PC-3 (cell line): Measurements from ENCODE around the gene RGL4.

ENCODE experiments used
- CTCF ChIP-seq: fragments of 300-600 bp; sonication (generic); conservative IDR thresholded peaks from 2 replicates; pipeline ENCODE4 v1.5.1; 2017; ENCODE audit warnings: antibody characterized with exemption, low read depth, mild to moderate bottlenecking, low read length
- EZH2 ChIP-seq: fragments of 300-600 bp; sonication (generic); IDR thresholded peaks from one replicate; pipeline ENCODE4 v1.6.1; 2017; ENCODE audit warnings: antibody characterized with exemption, mild to moderate bottlenecking, low read length; ENCODE audit not compliant: unreplicated experiment
- EZH2phosphoT487 ChIP-seq: fragments of 300-600 bp; sonication (generic); IDR thresholded peaks from 2 replicates; pipeline ENCODE4 v1.6.1; 2018; ENCODE audit warnings: mild to moderate bottlenecking, antibody characterized with exemption, low read length, borderline replicate concordance

- TF ChIP-seq CTCF (no peak), EZH2phosphoT487 (no peak), EZH2 (no peak)
Observed at GRCh38 chr22:23675502-23676415, 15.1 kb upstream of the RGL4 start.
